GM12875 (cell line): ENCODE measurements around the gene CSF1R.
A peak's percentile ranks its signal among the peaks of the same experiment; 100 is the strongest.

Experiments
- H3K4me3 ChIP-seq: one replicate; pipeline ENCODE4 v1.5.1; 2011; ENCODE audit warnings: low read depth, low read length, control low read depth
- TF ChIP-seq, protein P1 (sequence below): IDR thresholded peaks from 2 replicates; pipeline ENCODE4 v1.5.1; 2011; ENCODE audit warnings: low read depth, mild to moderate bottlenecking, control low read depth, inconsistent platforms, low read length, moderate library complexity, borderline replicate concordance; ENCODE audit not compliant: insufficient read depth

CSF1R gene

DNA sequence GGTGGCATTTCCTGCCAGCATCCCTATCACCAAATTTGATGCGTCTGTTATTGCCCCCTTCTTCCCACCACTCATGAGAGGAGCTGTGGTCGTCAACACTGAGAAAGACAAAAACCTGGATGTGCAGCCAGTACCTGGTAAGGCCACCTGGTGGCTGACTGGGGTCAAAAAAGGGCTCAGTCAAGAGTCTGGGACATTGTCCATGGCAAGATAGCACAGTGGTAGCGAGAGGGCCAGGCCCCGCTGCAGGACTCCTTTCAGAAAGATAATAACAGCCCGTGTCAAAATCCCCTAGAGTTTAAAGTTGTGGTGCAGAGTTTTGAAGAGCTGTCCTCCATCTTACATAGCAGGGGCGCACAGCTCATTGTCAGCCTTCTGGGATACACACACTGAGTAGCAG lies 40.8 kb downstream of the CSF1R start:
- TF ChIP-seq, protein P1, sequence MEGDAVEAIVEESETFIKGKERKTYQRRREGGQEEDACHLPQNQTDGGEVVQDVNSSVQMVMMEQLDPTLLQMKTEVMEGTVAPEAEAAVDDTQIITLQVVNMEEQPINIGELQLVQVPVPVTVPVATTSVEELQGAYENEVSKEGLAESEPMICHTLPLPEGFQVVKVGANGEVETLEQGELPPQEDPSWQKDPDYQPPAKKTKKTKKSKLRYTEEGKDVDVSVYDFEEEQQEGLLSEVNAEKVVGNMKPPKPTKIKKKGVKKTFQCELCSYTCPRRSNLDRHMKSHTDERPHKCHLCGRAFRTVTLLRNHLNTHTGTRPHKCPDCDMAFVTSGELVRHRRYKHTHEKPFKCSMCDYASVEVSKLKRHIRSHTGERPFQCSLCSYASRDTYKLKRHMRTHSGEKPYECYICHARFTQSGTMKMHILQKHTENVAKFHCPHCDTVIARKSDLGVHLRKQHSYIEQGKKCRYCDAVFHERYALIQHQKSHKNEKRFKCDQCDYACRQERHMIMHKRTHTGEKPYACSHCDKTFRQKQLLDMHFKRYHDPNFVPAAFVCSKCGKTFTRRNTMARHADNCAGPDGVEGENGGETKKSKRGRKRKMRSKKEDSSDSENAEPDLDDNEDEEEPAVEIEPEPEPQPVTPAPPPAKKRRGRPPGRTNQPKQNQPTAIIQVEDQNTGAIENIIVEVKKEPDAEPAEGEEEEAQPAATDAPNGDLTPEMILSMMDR = peak; percentile 26; the same call in 1 of the 2 replicates
- H3K4me3 ChIP-seq = no peak overlapping the region

DNA sequence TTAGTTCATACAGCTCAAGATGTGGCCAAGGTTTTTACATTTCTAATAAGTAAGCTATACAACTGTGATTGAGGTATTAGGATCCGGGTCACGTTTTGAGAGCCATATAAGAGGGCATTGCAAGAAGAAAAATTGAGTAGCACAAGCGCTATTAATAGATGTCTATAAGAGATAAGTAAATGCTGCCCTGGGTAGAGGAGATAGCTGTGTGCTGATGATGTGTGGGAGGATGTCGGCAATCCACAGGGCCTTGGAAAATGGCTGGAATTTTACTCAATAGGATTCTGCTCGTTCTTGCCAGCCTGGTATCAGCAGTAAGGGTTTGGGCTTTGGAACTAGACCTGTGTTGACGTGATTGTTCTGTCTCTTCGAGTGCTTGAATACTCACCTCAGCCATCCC lies 41.6 kb downstream of the CSF1R start:
- H3K4me3 ChIP-seq = no peak overlapping the region
- TF ChIP-seq, protein P1 = no peak

DNA sequence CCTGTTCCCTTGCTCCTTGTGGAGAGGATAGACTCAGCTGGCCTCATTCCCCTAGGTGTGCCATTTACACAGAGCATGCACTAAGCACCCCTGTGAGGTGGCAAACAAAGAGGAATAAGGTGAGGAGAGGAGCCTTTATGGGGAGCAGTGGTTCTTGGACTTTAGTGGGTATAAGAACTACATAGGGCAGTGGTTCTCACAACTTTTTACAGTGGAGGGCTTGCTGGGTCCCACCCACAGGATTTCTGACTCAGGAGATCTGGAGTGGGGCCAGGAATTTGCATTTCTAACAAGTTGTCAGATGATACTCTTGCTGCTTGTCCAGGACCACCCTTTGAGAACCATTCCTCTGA lies 42.0 kb downstream of the CSF1R start:
- TF ChIP-seq, protein P1 = no peak
- H3K4me3 ChIP-seq = no peak overlapping the region

DNA sequence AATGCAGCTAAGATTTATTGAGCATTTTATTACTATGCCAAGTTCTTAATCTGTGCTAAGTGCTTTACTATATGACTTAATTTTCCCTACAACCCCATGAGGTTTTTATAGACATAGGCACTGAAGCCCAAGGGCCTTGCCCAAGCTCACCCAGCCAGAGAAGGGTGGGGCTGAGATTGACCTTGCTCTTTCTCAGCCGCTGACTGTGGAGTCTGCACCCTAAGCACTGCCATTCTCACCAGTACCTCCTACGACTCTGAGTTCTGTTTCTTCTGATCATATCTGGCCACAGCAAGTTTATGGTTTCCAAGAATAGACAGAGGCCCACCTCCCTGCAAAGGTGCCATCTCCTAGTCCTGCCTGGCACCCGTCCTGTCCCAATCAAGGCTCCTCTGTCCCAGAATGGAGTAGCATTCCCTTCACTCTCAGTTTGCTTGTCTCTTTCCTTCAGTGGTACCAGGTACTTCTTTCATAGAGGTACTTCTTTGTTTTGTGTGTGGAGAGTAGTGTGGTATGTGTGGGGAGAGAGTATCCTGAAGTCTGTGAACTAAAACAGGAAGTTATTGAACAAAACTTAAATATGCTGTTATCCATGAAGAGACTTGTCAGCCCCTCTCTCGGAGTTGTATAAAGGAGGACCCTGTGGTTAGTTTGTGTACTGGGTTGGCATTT lies 42.6 kb downstream of the CSF1R start:
- H3K4me3 ChIP-seq = no peak overlapping the region
- TF ChIP-seq, protein P1 = no peak

DNA sequence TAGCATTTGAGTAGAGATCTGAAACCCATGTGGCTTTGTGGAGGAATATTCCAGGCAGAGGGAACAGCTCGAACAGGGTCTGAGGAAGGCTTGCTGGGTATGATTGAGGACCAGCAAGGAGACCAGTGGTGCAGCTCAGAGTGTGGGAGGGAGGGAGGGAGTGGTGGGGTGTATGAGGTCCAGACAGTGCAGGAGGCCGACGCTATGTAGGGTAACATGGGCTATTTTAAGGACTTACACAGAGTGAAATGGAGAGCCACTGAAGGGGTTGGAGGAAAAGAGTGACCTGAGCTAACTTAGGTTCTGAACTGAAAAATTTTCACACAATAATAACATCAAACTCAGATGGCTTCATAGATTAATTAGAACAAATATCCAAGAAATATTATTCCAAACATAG lies 43.9 kb downstream of the CSF1R start:
- H3K4me3 ChIP-seq = no peak overlapping the region
- TF ChIP-seq, protein P1 = no peak

DNA sequence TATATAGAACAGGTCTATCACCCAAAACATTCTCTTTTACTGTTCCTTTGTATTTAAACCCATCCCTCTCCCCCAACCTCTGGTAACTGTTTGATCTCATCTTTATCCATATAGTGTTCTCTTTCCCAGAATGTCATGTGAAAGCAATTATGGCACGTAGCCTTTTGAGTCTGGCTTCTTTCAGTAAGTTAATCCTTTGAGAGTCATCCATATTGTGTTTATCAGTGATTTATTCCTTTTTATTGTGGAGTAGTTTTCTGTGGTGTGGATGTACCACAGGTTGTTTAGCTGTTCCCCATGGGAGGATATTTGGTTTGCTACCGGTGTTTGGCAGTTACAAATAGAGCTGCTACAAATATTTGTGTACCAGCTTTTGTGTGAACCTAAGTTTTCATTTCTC lies 47.8 kb downstream of the CSF1R start:
- TF ChIP-seq, protein P1 = no peak
- H3K4me3 ChIP-seq = no peak overlapping the region

DNA sequence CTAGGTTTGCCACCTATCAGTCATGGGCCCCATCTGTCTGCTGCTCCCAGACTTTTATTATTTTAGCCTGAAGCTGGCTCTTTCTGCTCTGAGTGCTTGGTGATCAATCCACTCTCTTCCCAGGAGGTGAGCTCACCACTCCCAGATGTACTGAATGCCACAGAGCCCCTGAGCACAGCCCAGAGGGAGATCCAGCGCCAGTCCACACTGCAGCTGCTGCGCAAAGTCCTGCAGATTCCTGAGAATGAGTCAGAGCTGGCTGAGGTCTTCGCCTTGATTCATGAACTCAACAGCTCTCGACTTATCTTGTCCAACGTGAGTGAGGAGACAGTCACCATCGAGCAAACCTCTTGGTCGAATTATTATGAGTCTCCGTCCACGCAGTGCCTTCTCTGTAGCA lies 49.8 kb downstream of the CSF1R start:
- TF ChIP-seq, protein P1 = no peak
- H3K4me3 ChIP-seq = no peak overlapping the region
